ENCODE results near the gene FYN.
"Not testable (repeated sequence)": the region's sequence is repeated elsewhere in the genome, so short reads cannot be mapped to it uniquely, and the experiment has no call there.

Gene FYN

DNA sequence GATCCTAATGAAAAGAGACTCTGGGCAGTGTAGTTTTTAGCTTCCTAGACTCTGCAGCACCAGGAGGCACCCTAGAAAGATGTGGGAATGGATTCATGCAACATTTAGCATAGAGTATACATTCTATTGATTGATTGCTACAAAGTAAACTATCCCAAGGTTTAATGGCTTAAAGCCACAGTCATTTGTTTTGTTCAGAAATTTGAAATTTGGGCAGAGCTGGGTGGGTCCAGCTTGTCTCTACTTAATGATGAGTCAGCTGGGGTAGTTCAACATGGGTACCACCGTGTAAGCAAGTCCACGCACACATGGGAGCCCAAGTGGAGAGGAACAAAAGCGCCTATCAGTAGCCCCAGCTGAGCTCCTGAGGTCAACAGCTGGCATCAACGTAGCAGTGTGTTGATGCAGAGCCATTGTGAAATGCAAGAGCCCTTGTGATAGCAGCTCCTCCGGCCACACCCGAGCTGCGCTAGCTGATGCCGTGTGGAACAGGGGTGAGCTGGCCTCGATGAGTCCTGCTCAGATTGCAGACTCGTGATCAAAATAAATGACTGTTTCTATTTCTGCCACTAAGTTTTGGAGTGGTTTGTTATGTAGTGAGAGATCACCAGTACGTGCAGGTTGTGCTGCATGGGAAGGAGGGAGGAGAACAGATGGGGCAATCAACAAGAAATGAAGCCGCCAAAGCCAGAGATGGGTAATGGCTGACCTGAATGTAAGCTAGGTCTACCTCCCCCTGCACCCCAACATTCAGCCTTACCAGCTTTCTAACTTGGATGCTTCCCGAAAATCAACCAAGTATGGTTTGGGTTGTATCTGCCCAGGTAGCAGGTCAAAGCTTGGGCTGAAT is 221.8 kb downstream of the FYN start:
- DNase-seq (ENCODE audit: insufficient read length, low spot score) (no peak), FAIRE-seq (no peak)

GRCh38 chr6:111650049-111650448 is 223.2 kb downstream of the FYN start:
- no peak for DNase-seq (ENCODE audit: insufficient read length, low spot score)
- FAIRE-seq, result no peak

DNA sequence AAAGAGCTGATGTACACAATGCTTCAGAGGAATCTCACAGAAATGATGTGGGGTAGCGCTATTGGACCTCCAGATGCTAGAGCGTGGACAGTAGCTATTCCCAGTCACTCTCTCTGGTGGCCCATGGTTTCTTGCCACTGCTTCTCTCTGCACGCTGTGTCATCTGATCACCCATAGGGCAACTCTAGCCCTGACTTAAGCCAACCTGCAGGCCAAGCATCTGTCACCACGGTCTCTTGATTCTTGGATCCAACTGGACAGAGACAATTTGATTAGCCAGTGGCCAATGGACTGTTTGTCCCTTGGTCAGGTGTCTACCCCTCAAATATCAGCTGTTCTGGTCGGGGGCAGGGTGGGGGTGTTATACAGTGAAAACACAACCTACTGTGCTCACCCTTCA is 225.2 kb downstream of the FYN start:
- DNase-seq (ENCODE audit: insufficient read length, low spot score) (no peak), FAIRE-seq (no peak)

GRCh38 chr6:111646942-111647341 is 226.3 kb downstream of the FYN start:
- DNase-seq (ENCODE audit: insufficient read length, low spot score), result no peak

DNA sequence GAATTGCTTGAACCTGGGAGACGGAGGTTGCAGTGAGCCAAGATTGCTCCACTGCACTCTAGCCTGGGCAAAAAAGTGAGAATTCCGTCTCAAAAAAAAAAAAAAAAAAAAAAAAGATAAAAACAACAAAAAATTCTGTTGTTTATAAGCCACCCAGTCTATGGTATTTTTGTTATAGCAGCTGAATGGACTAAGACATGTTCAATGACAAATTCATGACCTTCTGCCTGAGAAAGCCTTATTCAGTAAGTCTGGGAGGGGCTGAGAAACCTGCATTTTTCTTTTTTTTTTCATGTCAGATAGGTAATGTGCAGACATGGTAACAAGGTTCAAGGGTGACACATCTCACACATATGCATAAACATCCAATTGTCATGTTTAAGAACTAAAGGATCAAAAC is 227.2 kb downstream of the FYN start:
- DNase-seq (ENCODE audit: insufficient read length, low spot score), result no peak
- no peak for FAIRE-seq

More at GRCh38 chr6:111646942-111647341, 226.3 kb downstream of the FYN start:
- no peak for FAIRE-seq

GRCh38 chr6:111644893-111645430 is 228.3 kb downstream of the FYN start:
- no peak for FAIRE-seq
- DNase-seq (ENCODE audit: insufficient read length, low spot score), result no peak

DNA sequence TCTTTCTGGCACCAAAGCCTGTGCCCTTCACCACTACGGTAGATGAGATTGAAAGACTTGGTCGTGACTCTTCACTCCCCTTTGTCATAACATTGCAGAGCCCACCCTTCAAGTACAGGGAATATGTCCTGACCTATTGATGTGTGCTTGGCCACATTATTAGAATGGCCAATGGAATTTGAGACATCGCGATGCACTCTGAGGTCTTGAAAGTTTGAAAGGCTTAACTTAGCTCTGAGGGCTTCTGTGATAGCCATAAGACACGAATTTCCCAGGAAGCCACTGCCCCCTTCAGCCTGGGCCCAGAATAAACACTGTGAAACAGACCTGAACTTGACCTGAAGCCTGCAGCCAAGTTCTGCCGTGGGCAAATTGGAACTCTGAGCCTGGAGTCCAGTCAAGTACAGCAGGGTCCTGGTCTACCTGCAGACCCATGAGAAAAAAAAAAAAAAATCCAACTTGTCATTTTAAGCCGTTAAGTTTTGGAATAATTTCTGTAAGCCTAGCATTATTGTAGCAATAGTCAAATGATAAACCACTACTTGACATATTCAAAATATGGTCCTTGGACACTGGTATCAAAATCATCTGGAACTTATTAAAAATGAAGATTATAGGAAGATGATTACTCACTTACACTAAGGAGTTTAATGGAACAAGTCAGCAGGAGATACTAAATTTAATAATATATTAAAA is 230.6 kb downstream of the FYN start:
- FAIRE-seq (peak; percentile 60), DNase-seq (ENCODE audit: insufficient read length, low spot score) (peak; percentile 83)

- FAIRE-seq (no peak), DNase-seq (ENCODE audit: insufficient read length, low spot score) (no peak)
Measured at GRCh38 chr6:111639266-111639665, 234.0 kb downstream of the FYN start.

DNA sequence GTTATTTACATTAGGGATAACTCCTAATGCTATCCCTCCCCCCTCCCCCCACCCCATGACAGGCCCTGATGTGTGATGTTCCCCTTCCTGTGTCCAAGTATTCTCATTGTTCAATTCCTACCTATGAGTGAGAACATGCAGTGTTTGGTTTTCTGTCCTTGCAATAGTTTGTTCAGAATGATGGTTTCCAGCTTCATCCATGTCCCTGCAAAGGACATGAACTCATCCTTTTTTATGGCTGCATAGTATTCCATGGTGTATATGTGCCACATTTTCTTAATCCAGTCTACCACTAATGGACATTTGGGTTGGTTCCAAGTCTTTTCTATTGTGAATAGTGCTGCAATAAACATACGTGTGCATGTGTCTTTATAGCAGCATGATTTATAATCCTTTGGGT is 238.3 kb downstream of the FYN start:
- not testable (repeated sequence) for FAIRE-seq; DNase-seq (ENCODE audit: insufficient read length, low spot score)

DNA sequence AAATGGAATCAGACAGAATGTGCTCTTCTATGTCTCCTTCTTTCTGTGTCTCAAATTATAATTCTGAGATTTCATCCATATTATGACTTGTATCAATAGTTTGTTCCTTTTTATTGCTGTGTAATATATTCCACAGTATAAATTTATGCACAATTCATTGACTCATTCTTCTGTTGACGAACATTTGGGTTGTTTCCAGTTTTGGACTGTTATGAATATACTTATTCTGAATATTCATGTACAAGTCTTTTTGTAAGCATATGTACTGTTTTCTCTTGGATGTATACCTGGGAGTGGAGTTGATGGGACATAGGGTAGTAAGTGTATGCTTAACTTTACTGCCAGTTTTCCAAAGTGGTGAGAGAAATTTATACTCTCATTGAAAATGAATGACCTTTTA is 239.4 kb downstream of the FYN start:
- no peak for FAIRE-seq
- no peak for DNase-seq (ENCODE audit: insufficient read length, low spot score)

DNA sequence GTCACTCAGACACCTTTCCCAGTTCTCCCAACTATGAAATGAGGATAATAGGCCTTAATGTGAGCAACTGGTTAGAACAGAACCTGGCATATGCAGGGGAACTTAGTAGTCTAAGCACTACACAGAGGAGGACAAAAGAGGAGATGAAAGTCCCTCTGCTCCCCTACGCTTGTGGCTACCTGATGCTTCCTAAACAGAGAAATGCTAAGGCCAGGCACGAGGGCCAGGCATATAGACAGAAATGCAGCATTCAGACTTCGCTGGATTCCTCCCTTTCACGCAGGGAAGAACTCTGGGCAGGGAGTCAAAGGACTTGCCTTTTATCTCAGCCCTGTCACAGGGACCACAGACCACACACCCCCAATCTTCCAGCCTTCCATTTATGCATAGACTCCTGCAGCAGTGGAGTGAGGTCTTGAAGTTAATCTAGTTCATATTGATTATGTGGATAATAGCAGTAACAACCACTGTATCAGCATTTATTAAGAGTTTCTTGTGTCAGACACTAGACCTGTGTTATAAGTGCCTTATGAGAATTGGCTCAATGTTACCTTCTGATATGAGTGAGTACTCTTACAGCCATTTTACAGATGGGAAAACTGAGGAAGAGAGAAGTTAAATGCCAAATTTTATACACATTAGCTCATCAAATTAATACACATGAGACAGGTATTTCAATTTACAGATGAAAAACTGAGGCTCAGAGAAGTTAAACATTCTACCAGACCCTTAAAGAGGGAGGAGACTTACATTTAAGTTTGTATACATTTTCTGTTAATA is 240.6 kb downstream of the FYN start:
- FAIRE-seq (no peak), DNase-seq (ENCODE audit: insufficient read length, low spot score) (no peak)

- FAIRE-seq (no peak), DNase-seq (ENCODE audit: insufficient read length, low spot score) (no peak)
Measured at GRCh38 chr6:111631903-111632460, 241.3 kb downstream of the FYN start.

DNA sequence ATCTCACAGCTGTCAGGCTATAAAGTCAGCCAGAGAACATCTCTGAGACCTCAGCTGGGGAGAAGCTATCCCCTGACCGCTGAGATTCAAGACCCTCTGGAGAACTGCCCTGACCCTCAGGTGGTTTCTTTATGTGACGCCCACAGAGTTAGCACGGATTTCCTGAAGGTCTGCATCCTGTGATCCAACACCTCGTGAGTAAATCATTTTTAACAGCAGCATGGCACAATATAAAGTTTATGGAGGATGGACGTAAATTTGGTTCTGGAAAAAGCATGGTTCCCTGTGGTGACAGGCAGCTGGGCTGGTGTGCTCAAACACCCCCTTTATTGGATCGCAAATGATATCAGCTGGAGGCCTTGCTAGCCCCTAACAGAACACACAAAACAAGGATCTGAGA is 242.2 kb downstream of the FYN start:
- DNase-seq (ENCODE audit: insufficient read length, low spot score), result no peak
- FAIRE-seq, result no peak

DNA sequence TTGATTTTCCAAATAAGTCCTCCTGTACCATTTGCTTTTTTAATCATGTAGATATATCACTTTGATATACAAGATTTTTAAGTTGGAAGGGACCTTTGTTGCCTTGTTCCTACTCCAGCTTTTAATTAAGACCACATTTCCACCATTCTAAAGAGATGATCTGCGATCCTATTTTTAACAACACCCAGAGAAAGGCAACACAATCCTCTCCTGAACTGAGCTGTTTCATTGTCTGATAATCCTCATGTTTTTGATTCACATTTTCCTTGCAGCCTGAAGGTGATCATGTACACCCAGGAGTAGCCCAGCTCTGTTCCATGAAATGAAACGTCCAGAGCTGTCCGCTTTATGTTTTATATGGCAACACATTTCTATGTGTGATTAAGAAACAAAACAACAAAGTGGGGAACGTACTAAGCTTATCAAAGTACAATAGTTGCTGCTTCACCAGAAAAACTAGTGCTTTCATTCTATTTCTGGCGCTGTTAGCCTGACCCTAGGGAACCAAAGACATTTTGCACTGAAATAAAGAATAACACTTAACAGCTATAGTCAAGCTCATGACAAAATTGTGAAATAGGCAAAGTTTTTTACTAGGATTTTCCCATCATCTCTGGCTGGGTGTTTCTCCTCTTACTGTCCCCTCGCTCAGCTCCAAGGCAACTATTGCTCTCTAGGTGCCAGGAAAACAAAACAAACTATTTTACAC is 245.0 kb downstream of the FYN start:
- FAIRE-seq, result peak; percentile 54
- no peak for DNase-seq (ENCODE audit: insufficient read length, low spot score)

- FAIRE-seq (no peak), DNase-seq (ENCODE audit: insufficient read length, low spot score) (no peak)
Measured at GRCh38 chr6:111626441-111626840, 246.8 kb downstream of the FYN start.

DNA sequence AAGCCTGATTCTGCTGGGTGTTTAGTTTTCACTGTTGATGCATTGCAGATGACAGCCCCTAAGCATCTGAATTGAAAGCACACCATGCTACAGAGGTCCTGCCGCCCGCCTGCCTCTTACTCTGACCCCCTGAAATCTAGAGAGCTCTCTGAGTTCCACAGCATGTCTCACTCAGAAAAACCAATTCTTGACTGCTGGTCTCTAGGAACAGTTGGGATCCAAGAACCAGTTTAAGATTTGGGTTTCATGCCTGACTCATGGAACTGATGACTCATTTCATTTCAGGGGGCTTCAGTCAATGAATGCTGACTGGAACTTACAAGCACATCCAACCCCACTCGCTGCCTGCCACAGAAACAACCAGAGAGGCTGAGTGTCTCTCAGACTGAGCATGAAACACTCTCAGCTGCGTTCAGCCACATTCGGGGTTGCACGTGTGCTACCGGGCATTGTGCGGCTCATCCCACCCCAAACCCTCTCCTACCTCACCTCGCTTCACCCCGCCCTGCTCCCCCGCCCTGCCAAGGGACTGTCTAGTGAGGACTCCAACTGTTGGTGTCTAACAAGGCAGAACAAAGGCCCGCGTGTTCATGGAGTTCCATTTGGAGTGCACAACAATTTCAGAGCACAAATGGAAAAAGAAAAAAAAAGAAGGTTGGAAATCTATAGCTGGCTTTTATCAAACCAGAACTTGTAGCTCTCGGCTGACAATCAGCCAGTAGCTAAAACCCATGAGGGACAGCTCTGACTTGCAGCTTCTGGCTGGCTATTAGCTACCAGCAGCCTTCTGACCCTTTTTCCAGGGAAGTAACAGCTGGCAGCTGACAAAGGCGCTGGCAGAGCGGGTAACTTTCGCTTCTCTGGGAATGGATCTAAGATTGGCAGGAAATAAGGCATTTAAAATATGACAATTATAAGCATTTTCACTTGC is 247.5 kb downstream of the FYN start:
- DNase-seq (ENCODE audit: insufficient read length, low spot score) (no peak), FAIRE-seq (peak; percentile 33)

- no peak for DNase-seq (ENCODE audit: insufficient read length, low spot score)
- FAIRE-seq, result no peak
Measured at GRCh38 chr6:111625099-111625416, 248.2 kb downstream of the FYN start.

GRCh38 chr6:111624401-111625098 is 248.7 kb downstream of the FYN start:
- no peak for FAIRE-seq
- no peak for DNase-seq (ENCODE audit: insufficient read length, low spot score)

Data from HTR-8/SVneo (cell line).